ENCODE data around the gene CD70.
"Not testable (repeated sequence)": the region's sequence is repeated elsewhere in the genome, so short reads cannot be mapped to it uniquely, and the experiment has no call there.

GRCh38 chr19:6606276-6607070 lies 15.5 kb upstream of the CD70 start:
- TF ChIP-seq POLR2A (IDR thresholded peaks at IDR 0.05): not testable (repeated sequence)
- TF ChIP-seq, protein P1, sequence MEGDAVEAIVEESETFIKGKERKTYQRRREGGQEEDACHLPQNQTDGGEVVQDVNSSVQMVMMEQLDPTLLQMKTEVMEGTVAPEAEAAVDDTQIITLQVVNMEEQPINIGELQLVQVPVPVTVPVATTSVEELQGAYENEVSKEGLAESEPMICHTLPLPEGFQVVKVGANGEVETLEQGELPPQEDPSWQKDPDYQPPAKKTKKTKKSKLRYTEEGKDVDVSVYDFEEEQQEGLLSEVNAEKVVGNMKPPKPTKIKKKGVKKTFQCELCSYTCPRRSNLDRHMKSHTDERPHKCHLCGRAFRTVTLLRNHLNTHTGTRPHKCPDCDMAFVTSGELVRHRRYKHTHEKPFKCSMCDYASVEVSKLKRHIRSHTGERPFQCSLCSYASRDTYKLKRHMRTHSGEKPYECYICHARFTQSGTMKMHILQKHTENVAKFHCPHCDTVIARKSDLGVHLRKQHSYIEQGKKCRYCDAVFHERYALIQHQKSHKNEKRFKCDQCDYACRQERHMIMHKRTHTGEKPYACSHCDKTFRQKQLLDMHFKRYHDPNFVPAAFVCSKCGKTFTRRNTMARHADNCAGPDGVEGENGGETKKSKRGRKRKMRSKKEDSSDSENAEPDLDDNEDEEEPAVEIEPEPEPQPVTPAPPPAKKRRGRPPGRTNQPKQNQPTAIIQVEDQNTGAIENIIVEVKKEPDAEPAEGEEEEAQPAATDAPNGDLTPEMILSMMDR (IDR thresholded peaks at IDR 0.05): not testable (repeated sequence)

All from testis (tissue), 2 donors.